Choroid plexus epithelial cell (primary cell): ENCODE results near the gene LYRM4.

Source experiments
- DNase-seq: peaks from one replicate; pipeline ENCODE4 v3.0.0-alpha.2; 2010; ENCODE audit warnings: low read depth
- H3K4me3 ChIP-seq: 2 replicates; pipeline ENCODE4 v1.5.1; 2011; ENCODE audit warnings: low read depth, mild to moderate bottlenecking, control low read depth, low read length, moderate library complexity
- CTCF ChIP-seq: conservative IDR thresholded peaks from 2 replicates; pipeline ENCODE4 v1.5.1; 2011; ENCODE audit warnings: low read depth, mild to moderate bottlenecking, control low read depth, inconsistent platforms, low read length, moderate library complexity

The LYRM4 gene

DNA sequence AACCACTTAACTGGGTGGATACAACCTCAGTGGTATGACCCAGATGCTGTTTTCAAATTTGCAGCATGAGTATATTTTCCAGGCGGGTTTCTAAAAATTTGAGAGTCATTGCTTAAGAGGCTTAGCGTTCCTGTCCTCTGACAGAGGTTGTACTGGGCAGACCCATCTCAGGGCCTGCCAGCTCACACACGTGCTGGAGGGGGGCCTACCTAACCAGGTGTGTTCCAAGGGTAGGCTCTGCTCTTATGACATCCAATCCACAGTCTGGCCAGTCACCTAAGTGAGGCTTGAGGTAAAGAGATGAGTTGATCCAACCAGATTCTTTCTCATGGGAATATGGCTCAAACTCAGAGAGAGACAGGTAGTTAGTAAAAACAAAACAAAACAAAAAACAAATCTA is 1.3 kb downstream of the LYRM4 start:
- no peak for DNase-seq
- no peak for TF ChIP-seq CTCF
- no peak overlapping the region for H3K4me3 ChIP-seq

DNA sequence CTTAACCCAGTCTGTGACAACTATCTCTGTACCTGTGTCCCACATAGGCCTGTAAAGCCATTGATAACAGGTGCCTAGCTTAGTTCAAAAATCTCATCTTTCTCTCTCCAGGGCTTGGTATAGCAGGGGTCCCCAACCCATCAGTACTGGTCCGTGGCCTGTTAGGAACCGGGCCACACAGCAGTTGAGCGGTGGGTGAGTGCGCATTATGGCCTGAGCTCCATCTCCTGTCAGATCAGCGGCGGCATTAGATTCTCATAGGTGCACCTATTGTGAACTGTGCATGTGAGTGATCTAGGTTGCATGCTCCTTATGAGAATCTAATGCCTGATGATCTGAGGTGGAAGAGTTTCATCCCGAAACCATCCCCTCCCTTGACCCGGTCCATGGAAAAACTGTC is 3.4 kb downstream of the LYRM4 start:
- no peak overlapping the region for H3K4me3 ChIP-seq
- DNase-seq, result no peak
- no peak for TF ChIP-seq CTCF

DNA sequence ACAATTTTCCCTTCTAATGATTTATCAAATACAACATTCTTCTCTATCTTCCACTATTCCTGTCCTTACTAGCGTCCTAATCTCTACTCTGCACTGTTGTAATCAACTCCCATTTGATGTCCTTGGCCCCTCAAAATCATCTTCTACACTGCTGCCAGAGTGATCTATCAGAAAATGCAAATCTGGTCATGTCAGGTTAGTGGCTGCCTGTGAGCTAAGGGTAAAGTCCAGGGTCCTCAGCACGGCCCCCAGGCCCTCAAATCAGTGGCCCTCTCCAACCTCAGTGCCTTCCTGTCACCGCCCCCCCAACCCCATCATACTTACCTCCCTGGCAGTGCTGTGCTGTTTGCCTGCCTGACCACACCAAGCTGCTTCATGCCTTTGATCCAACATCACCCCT is 3.8 kb downstream of the LYRM4 start:
- no peak for DNase-seq
- H3K4me3 ChIP-seq, result no peak overlapping the region
- no peak for TF ChIP-seq CTCF

DNA sequence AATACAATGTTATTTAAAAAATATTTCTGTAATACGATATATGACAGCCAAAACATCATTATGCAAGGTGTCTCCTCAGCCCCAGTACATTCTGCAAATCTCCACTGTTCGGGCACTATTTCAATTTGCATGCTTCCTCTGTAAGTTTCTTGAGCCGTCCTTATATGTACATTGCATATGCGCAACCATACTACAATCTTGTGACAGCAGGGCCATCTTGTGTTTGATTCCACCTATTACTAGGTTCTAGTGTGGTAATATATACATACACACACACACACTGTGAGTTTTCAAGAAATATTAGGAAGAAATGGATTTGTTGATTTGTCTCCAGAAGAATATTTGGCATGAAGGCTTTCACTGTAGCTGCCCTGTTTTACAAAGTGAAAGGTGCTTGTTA is 9.8 kb downstream of the LYRM4 start:
- no peak for TF ChIP-seq CTCF
- peak; percentile 33 for DNase-seq
- H3K4me3 ChIP-seq, result no peak overlapping the region

DNA sequence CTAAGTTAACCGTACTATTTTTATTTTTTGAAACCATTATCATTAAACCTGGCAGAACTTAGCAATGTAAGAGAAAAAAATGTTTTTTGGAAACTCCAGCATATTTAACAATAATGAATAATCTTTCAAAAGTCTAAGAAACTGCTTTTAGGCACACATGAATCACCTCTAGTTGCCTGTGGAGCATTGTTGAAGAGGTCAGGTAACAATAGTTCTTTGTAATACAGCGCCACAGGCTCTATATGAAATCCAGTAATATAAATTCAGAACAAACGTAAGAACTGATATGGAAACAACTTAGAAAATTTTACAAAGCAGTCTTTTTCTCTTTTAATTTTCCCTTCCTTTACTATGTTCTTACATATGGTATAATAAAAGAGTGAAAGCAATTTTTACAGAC is 10.3 kb downstream of the LYRM4 start:
- TF ChIP-seq CTCF, result no peak
- no peak overlapping the region for H3K4me3 ChIP-seq
- DNase-seq, result no peak

GRCh38 chr6:5249451-5250122 is 11.2 kb downstream of the LYRM4 start:
- TF ChIP-seq CTCF, result no peak
- peak; percentile 22 for DNase-seq
- H3K4me3 ChIP-seq, result no peak overlapping the region

DNA sequence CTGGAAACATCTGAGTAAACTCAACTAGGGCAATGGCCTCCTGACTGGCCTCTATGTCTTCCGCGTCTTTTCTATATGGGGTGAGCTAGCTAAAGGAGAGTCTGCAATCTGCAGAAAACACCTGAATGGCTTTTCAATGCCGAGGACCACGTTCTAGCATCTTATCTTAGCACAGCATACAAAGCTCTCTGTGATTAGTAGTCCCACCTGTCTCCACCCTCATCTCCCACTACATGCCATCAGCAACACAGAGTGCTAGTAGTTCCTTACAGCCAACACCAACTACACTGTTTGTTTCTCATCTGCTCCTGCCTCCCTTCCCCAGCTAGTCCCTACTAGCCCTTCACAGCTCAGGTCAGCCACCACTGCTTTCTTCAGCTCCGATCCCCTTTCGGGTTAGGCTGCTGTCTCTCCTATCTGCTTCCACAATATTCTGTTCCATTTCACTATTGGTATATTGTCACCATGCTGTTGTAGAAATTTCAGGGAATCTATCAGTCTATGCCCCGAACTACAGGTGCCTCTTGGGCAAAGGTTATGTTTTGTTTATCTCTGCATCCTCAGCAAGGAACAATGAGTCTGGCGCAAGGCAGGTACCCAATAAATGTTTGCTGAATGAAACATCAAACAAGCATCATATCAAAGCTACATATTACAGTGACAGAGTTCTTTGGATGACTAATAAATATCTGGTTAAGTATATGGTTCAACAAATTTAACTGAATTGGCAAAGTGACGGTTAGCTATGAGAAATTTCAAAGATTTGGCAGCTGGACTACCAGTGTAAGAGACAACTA is 12.2 kb downstream of the LYRM4 start:
- no peak overlapping the region for H3K4me3 ChIP-seq
- no peak for DNase-seq
- no peak for TF ChIP-seq CTCF
